Smooth muscle cell of the brain vasculature (primary cell): ENCODE measurements around the gene PRMT1.
"Not testable (repeated sequence)": the region's sequence is repeated elsewhere in the genome, so short reads cannot be mapped to it uniquely, and the experiment has no call there.

Experiments
- DNase-seq: peaks from one replicate; pipeline ENCODE4 v3.0.0-alpha.2; 2012; ENCODE audit warnings: low read depth, low spot score

The PRMT1 gene

GRCh38 chr19:49719420-49719819 lies 42.3 kb downstream of the PRMT1 start:
- not testable (repeated sequence) for DNase-seq

- DNase-seq: no peak
Measured at GRCh38 chr19:49727217-49728030, 50.4 kb downstream of the PRMT1 start.

GRCh38 chr19:49730166-49730565 lies 53.1 kb downstream of the PRMT1 start:
- DNase-seq: no peak
